Neuron (in vitro differentiated cells): ENCODE data around the gene FHOD3.

Experiments used
- H2AFZ ChIP-seq: one replicate; pipeline ENCODE4 v1.6.1; 2013; ENCODE audit warnings: low read depth, mild to moderate bottlenecking, inconsistent platforms, low read length, moderate library complexity
- H3K27me3 ChIP-seq: one replicate; pipeline ENCODE4 v1.6.1; 2013; ENCODE audit warnings: low read length; ENCODE audit not compliant: insufficient read depth
- H3K36me3 ChIP-seq: one replicate; pipeline ENCODE4 v1.6.1; 2013; ENCODE audit warnings: low read length; ENCODE audit not compliant: insufficient read depth
- H3K4me1 ChIP-seq: one replicate; pipeline ENCODE4 v1.6.1; 2013; ENCODE audit warnings: low read length; ENCODE audit not compliant: insufficient read depth
- H3K4me3 ChIP-seq: 2 replicates; pipeline ENCODE4 v1.5.1; 2013; ENCODE audit warnings: mild to moderate bottlenecking, low read length, moderate library complexity
- H3K9me3 ChIP-seq: one replicate; pipeline ENCODE4 v1.6.1; 2013; ENCODE audit warnings: low read length

Gene FHOD3

GRCh38 chr18:36488131-36488530, 190.6 kb downstream of the FHOD3 start:
- Histone ChIP-seq H3K9me3 (no peaks in the 10 kb centered on the region), H3K36me3 (no peaks in the 10 kb centered on the region), H3K4me1 (no peaks in the 10 kb centered on the region), H3K4me3 (no peak overlapping the region), H3K27me3 (no peaks in the 10 kb centered on the region), H2AFZ (no peak overlapping the region)

- H3K9me3 ChIP-seq: no peaks in the 10 kb centered on the region
- no peaks in the 10 kb centered on the region for H3K36me3 ChIP-seq
- H3K4me1 ChIP-seq: peaks cover 8% of the 10 kb centered on the region
- H3K27me3 ChIP-seq: no peaks in the 10 kb centered on the region
- no peak overlapping the region for H3K4me3 ChIP-seq
- H2AFZ ChIP-seq: no peak overlapping the region
Observed at GRCh38 chr18:36490897-36491296, 193.4 kb downstream of the FHOD3 start.

- no peak overlapping the region for H2AFZ ChIP-seq
- H3K36me3 ChIP-seq: no peaks in the 10 kb centered on the region
- no peaks in the 10 kb centered on the region for H3K9me3 ChIP-seq
- peaks cover 8% of the 10 kb centered on the region for H3K4me1 ChIP-seq
- H3K27me3 ChIP-seq: no peaks in the 10 kb centered on the region
- H3K4me3 ChIP-seq: no peak overlapping the region
Observed at GRCh38 chr18:36492604-36493329, 195.3 kb downstream of the FHOD3 start.

- no peak overlapping the region for H3K4me3 ChIP-seq
- H3K9me3 ChIP-seq: no peaks in the 10 kb centered on the region
- peaks cover 8% of the 10 kb centered on the region for H3K4me1 ChIP-seq
- H3K27me3 ChIP-seq: no peaks in the 10 kb centered on the region
- no peak overlapping the region for H2AFZ ChIP-seq
- H3K36me3 ChIP-seq: no peaks in the 10 kb centered on the region
Observed at GRCh38 chr18:36493349-36494159, 196.0 kb downstream of the FHOD3 start.

- no peaks in the 10 kb centered on the region for H3K9me3 ChIP-seq
- H3K36me3 ChIP-seq: no peaks in the 10 kb centered on the region
- no peaks in the 10 kb centered on the region for H3K27me3 ChIP-seq
- peaks cover 8% of the 10 kb centered on the region for H3K4me1 ChIP-seq
- H3K4me3 ChIP-seq: no peak overlapping the region
- H2AFZ ChIP-seq: no peak overlapping the region
Observed at GRCh38 chr18:36494160-36494437, 196.6 kb downstream of the FHOD3 start.

- Histone ChIP-seq H3K4me1 (peaks cover 8% of the 10 kb centered on the region), H3K27me3 (no peaks in the 10 kb centered on the region), H3K4me3 (no peak overlapping the region), H2AFZ (no peak overlapping the region), H3K9me3 (no peaks in the 10 kb centered on the region), H3K36me3 (no peaks in the 10 kb centered on the region)
Observed at GRCh38 chr18:36496022-36496421, 198.5 kb downstream of the FHOD3 start.

GRCh38 chr18:36499938-36500337, 202.4 kb downstream of the FHOD3 start:
- Histone ChIP-seq H3K9me3 (peaks cover 3% of the 10 kb centered on the region), H3K4me3 (no peak overlapping the region), H3K36me3 (peaks cover 12% of the 10 kb centered on the region), H3K4me1 (no peaks in the 10 kb centered on the region), H2AFZ (no peak overlapping the region), H3K27me3 (no peaks in the 10 kb centered on the region)

GRCh38 chr18:36501100-36501499, 203.6 kb downstream of the FHOD3 start:
- H3K36me3 ChIP-seq: peaks cover 15% of the 10 kb centered on the region
- H3K9me3 ChIP-seq: peaks cover 3% of the 10 kb centered on the region
- no peak overlapping the region for H2AFZ ChIP-seq
- H3K4me1 ChIP-seq: no peaks in the 10 kb centered on the region
- no peak overlapping the region for H3K4me3 ChIP-seq
- no peaks in the 10 kb centered on the region for H3K27me3 ChIP-seq

- peaks cover 4% of the 10 kb centered on the region for H3K9me3 ChIP-seq
- H2AFZ ChIP-seq: no peak overlapping the region
- H3K27me3 ChIP-seq: no peaks in the 10 kb centered on the region
- H3K36me3 ChIP-seq: peaks cover 15% of the 10 kb centered on the region
- no peaks in the 10 kb centered on the region for H3K4me1 ChIP-seq
- H3K4me3 ChIP-seq: no peak overlapping the region
Observed at GRCh38 chr18:36503477-36503876, 206.0 kb downstream of the FHOD3 start.

- peaks cover 15% of the 10 kb centered on the region for H3K36me3 ChIP-seq
- no peaks in the 10 kb centered on the region for H3K27me3 ChIP-seq
- H2AFZ ChIP-seq: no peak overlapping the region
- peaks cover 4% of the 10 kb centered on the region for H3K9me3 ChIP-seq
- no peak overlapping the region for H3K4me3 ChIP-seq
- no peaks in the 10 kb centered on the region for H3K4me1 ChIP-seq
Observed at GRCh38 chr18:36504928-36505327, 207.4 kb downstream of the FHOD3 start.

GRCh38 chr18:36505665-36506064, 208.2 kb downstream of the FHOD3 start:
- Histone ChIP-seq H3K36me3 (peaks cover 15% of the 10 kb centered on the region), H2AFZ (no peak overlapping the region), H3K27me3 (no peaks in the 10 kb centered on the region), H3K4me3 (no peak overlapping the region), H3K9me3 (peaks cover 4% of the 10 kb centered on the region), H3K4me1 (no peaks in the 10 kb centered on the region)

GRCh38 chr18:36509646-36510197, 212.2 kb downstream of the FHOD3 start:
- no peak overlapping the region for H2AFZ ChIP-seq
- H3K9me3 ChIP-seq: peaks cover 1% of the 10 kb centered on the region
- no peaks in the 10 kb centered on the region for H3K27me3 ChIP-seq
- no peaks in the 10 kb centered on the region for H3K4me1 ChIP-seq
- no peak overlapping the region for H3K4me3 ChIP-seq
- peaks cover 11% of the 10 kb centered on the region for H3K36me3 ChIP-seq

GRCh38 chr18:36511791-36512352, 214.4 kb downstream of the FHOD3 start:
- Histone ChIP-seq H3K36me3 (peaks cover 9% of the 10 kb centered on the region), H3K27me3 (no peaks in the 10 kb centered on the region), H3K9me3 (peaks cover 1% of the 10 kb centered on the region), H2AFZ (no peak overlapping the region), H3K4me3 (no peak overlapping the region), H3K4me1 (no peaks in the 10 kb centered on the region)
